ENCODE measurements around the gene ROBO1.

- no peak for TF ChIP-seq CTCF (IDR thresholded peaks at IDR 0.05; ENCODE audit: control extremely low read depth in 1 of 3, insufficient read depth in 1 of 3, low read depth in 1 of 3, low read length in 3 of 3)
- no peak for TF ChIP-seq RXRA (IDR thresholded peaks at IDR 0.05; ENCODE audit: insufficient read depth, low read depth, low read length)
- no peak for TF ChIP-seq YY1 (IDR thresholded peaks at IDR 0.05; ENCODE audit: low read depth, low read length)
- TF ChIP-seq CBX8 (IDR thresholded peaks at IDR 0.05; ENCODE audit: borderline replicate concordance, low read depth, low read length) = no peak
- no peak for TF ChIP-seq TAF7 (optimal IDR thresholded peaks at IDR 0.05; ENCODE audit: borderline replicate concordance, low read depth, low read length)
- TF ChIP-seq EP300 (IDR thresholded peaks at IDR 0.05; ENCODE audit: borderline replicate concordance in 1 of 2, low read depth in 2 of 2, low read length in 2 of 2) = no peak
- no peak for TF ChIP-seq PHF8 (conservative IDR thresholded peaks at IDR 0.05; ENCODE audit: low read depth, low read length)
- TF ChIP-seq POLR2AphosphoS5 (IDR thresholded peaks at IDR 0.05; ENCODE audit: low read depth, low read length) = no peak
- no peak for TF ChIP-seq NRF1 (IDR thresholded peaks at IDR 0.05; ENCODE audit: low read depth, low read length)
- TF ChIP-seq SIN3A (conservative IDR thresholded peaks at IDR 0.05 in 1 of 2, IDR thresholded peaks at IDR 0.05 in 1 of 2; ENCODE audit: low read depth in 1 of 2, low read length in 2 of 2) = no peak
- TF ChIP-seq POLR2A (IDR thresholded peaks at IDR 0.05; ENCODE audit: control extremely low read depth in 1 of 2, low read depth in 2 of 2, low read length in 2 of 2) = no peak
- no peak for TF ChIP-seq RAD21 (IDR thresholded peaks at IDR 0.05 in 1 of 2, conservative IDR thresholded peaks at IDR 0.05 in 1 of 2; ENCODE audit: low read depth in 2 of 2, low read length in 2 of 2)
- TF ChIP-seq CEBPB (IDR thresholded peaks at IDR 0.05; ENCODE audit: low read depth, low read length) = no peak
Measured at GRCh38 chr3:79184251-79184650, 583.5 kb downstream of the ROBO1 start.
